Thymus (tissue), 11 donors: Measurements from ENCODE around the gene IL17REL. TPM values are rescaled to one million over a fixed set of nuclear protein-coding genes. Genes with fewer than 3 reads are reported as not detected.
A peak's percentile ranks its signal among the peaks of the same experiment; 100 is the strongest.

Experiments
- DNase-seq, 9 donors: peaks; one replicate each; pipeline ENCODE4 v3.0.0-alpha.2; 2013; ENCODE audit warnings: low spot score in 9 of 9, low read depth in 6 of 9, missing footprints in 1 of 9
- H3K27ac ChIP-seq, 2 donors: one replicate each; pipeline ENCODE4 v1.5.1; 2013; ENCODE audit warnings: control low read depth in 1 of 2, low read depth in 1 of 2, low read length in 1 of 2, mild to moderate bottlenecking in 1 of 2, moderate library complexity in 1 of 2
- H3K27me3 ChIP-seq, 2 donors: one replicate each; pipeline ENCODE4 v1.5.1; 2013; ENCODE audit warnings: low read length in 1 of 2; ENCODE audit not compliant: control insufficient read depth in 2 of 2, insufficient read depth in 1 of 2
- H3K36me3 ChIP-seq, 2 donors: one replicate each; pipeline ENCODE4 v1.5.1; 2013; ENCODE audit warnings: low read length in 1 of 2, mild to moderate bottlenecking in 1 of 2, moderate library complexity in 1 of 2; ENCODE audit not compliant: control insufficient read depth in 2 of 2, insufficient read depth in 2 of 2
- H3K4me1 ChIP-seq, 2 donors: one replicate each; pipeline ENCODE4 v1.5.1; 2013; ENCODE audit warnings: low read length in 2 of 2; ENCODE audit not compliant: control insufficient read depth in 2 of 2, insufficient read depth in 2 of 2
- H3K4me3 ChIP-seq, 2 donors: one replicate each; pipeline ENCODE4 v1.5.1; 2013; ENCODE audit warnings: low read length in 2 of 2, control low read depth in 1 of 2, mild to moderate bottlenecking in 1 of 2
- H3K9me3 ChIP-seq, 2 donors: one replicate each; pipeline ENCODE4 v1.5.1; 2013; ENCODE audit warnings: low read length in 1 of 2, mild to moderate bottlenecking in 1 of 2; ENCODE audit not compliant: control insufficient read depth in 2 of 2, insufficient read depth in 1 of 2
- WGBS: extraction: QIAGEN DNeasy Blood & Tissue Kit; methylation state at CpG from one replicate; pipeline ENCODE4 v1.1.7; 2013; 5-methylcytosine and 5-hydroxymethylcytosine counted together
- polyA plus RNA-seq: library from polyadenylated mRNA; stranded (reverse); fragments of 200-250 nt; gene quantifications from one replicate; pipeline ENCODE4 v1.2.3, GENCODE V29; 2013
- total RNA-seq: library from RNA; stranded (reverse); fragments of 120-200 nt; gene quantifications from one replicate; pipeline ENCODE4 v1.2.4, GENCODE V29; 2013
- donor health status: healthy.

The IL17REL gene
- total and polyA plus RNA-seq, 2 donors, result 2.4 to 5.9 TPM

DNA sequence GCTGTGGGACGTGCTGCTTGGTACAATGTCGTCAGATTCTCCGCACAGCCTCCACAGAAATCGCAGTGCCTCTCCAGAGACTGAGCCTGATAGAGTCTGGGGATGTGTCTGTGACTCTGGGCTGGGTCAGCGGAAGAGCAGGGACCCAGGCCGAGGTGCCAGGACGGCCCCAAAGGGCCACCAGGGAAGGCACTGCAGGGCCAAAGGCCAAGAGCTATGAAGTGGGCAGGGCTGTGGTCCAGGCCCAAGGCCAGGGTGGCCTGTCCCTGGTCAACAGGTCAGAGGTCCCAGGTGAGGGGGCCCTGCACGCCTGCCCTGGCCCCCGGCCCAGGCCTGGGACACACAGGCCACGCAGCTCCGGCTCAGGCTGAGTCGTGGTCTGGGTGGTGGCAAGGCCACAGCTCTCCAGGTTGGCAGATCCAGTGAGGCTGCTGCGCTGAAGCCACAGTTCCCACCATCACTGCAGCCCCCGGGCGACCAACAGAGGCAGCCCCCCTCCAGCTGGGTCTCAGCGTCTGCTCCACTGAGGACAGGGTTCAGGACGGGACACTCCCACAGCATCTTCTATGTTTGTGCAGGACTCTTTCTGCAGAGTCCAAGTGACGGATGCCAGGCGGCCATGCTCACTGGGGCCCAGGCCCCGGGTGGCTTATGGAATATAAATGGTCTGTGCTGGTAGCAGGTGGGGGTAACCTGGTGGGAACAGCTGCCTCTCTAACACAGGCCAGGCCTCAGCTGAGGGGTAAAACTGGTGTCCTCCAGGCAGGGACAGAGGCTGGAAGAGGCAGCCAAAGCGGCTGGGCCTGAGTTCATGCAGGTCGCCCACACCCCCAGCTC, 56.8 kb downstream of the IL17REL start:
- Histone ChIP-seq H3K4me1 (peaks cover 3 to 18% of the 10 kb centered on the region in 2 donors), H3K9me3 (no peaks in the 10 kb centered on the region), H3K4me3 (no peak overlapping the region), H3K36me3 (no peaks in the 10 kb centered on the region), H3K27ac (no peak overlapping the region), H3K27me3 (no peaks in the 10 kb centered on the region)
- 97% methylated on average over 22 of the region's 22 CpGs for WGBS
- no peak for DNase-seq

DNA sequence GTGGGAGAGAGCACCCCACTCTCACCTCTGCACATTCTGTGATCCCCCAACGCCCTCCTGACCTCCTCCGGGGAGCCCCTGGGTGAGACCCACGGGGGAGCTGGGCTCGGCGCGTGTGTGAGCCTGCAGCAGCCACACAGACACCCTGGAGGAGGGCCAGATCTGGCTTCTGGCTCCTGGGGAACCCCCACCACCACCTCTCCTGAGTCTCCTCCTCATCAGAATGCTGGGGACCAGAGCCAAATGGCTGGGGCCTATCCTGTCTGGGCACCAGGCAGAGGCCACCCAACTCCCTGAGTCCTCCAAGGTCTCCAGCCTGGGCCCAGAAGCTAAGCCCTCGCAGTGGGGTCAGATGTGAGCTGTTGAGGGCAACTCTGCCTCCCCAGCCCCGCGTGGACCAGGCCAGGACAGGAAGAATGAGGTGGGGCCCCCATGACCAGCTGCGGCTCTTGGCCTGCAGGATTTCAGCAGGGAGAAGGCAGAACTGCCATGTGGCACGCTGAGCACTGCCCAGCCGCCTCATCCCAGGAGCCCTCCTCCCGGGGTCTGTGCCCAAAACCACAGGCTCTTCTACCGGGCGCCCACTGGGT, 57.5 kb downstream of the IL17REL start:
- Histone ChIP-seq H3K4me3 (no peak overlapping the region), H3K9me3 (no peaks in the 10 kb centered on the region), H3K27me3 (no peaks in the 10 kb centered on the region), H3K36me3 (no peaks in the 10 kb centered on the region), H3K4me1 (peaks cover 3 to 19% of the 10 kb centered on the region in 2 donors), H3K27ac (no peak overlapping the region)
- no peak for DNase-seq
- 91% methylated on average over 15 of the region's 15 CpGs for WGBS

DNA sequence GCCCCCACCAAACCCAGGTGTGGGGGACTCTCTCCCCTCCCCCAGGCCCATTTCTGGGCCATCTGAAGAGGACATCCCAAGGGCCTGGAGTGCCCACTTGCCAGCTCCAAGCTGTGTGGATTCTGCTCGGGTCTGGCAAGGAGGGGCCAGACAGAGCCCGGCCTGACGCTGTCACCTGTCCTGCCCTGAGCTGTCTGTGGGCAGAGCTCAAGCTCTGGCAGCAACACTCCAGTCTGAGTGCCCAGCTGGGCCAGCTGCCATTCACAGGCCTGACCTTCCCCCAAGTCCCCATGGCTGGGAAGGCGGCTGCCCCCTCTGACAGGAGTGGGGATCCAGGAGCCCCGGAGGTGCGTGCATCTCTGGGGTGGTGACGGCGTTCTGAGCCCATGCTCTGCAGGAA, 58.2 kb downstream of the IL17REL start:
- no peak overlapping the region for H3K27ac ChIP-seq
- whole genome bisulfite sequencing, result 94% methylated on average over 8 of the region's 8 CpGs
- no peaks in the 10 kb centered on the region for H3K36me3 ChIP-seq
- peaks cover under 1 to 13% of the 10 kb centered on the region in 2 donors for H3K4me1 ChIP-seq
- no peaks in the 10 kb centered on the region for H3K9me3 ChIP-seq
- H3K4me3 ChIP-seq, result no peak overlapping the region
- no peaks in the 10 kb centered on the region for H3K27me3 ChIP-seq
- DNase-seq, result no peak

DNA sequence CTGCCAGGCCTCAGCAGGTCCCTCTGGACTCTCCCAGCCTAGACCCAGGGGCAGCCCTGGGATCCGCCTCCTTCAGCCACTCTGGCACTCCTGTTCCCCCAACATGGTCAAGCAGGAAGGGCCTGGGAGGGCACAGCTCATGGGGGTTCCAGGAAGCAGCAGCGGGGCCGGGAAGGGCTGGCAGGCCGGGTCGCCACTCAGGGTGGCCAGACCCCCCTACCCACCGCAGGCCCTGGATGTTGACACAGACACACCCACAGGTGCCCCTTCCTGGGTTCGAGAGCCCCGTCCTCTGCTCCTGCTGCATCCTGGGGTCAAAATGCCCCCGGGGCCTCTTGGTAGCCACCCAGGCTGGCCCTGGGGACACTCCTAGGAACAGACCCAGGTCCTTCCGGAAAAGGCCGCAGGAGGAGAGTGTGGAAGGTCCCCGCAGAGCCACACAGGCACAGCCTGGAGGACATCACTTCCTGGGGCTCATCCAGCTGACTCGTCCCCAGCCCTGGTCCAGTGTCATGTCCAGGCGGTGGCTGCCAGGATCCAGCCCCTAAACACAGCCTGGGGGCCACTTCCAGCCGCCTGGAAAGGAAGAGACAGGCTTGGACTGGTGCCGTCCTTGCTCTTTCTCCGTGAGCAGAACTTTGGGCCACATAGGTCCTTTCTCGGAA, 58.8 kb downstream of the IL17REL start:
- no peak for DNase-seq
- 95% methylated on average over 18 of the region's 18 CpGs for WGBS
- H3K4me1 ChIP-seq, result peaks cover 0 to 11% of the 10 kb centered on the region in 2 donors

DNA sequence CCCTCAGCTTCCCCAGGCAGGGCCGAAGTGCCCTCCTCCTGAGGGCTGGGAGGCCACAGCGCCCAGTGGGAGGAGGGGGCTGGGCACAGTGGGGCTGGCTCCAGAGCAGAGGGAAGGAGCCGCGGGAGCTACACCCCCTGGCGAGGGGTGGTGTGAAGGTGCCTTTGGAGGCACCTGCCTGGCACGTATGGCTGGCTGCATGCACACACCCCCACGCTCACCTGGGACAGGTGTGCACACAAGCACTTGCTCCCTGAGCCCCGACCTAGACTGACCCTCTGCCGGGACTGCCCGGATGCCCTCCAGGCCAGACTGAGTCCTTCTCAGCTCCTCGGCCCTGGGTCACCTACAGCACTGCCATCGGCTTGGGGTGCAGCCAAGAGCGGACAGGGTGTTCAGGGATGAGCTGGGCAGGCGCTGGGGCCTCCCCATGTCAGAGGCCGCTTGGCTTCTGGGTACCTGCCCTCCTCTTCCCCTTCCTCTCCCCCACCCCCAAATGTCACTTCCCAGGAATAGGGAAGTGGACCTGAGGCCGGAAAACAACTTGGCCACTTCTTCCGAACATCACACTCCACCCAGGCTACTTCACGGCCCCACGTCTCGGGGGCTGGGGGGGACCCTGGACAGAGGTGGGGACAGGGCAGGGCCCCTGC, 59.4 kb downstream of the IL17REL start:
- H3K27me3 ChIP-seq, result no peaks in the 10 kb centered on the region
- DNase-seq, result no peak
- no peaks in the 10 kb centered on the region for H3K36me3 ChIP-seq
- H3K4me1 ChIP-seq, result peaks cover 0 to 11% of the 10 kb centered on the region in 2 donors
- H3K4me3 ChIP-seq, result no peak overlapping the region
- WGBS, result 90% methylated on average over 20 of the region's 20 CpGs
- no peak overlapping the region for H3K27ac ChIP-seq
- no peaks in the 10 kb centered on the region for H3K9me3 ChIP-seq

More for the DNA sequence above, 58.8 kb downstream of the IL17REL start:
- Histone ChIP-seq H3K36me3 (no peaks in the 10 kb centered on the region), H3K27me3 (no peaks in the 10 kb centered on the region), H3K9me3 (no peaks in the 10 kb centered on the region), H3K27ac (no peak overlapping the region), H3K4me3 (no peak overlapping the region)

DNA sequence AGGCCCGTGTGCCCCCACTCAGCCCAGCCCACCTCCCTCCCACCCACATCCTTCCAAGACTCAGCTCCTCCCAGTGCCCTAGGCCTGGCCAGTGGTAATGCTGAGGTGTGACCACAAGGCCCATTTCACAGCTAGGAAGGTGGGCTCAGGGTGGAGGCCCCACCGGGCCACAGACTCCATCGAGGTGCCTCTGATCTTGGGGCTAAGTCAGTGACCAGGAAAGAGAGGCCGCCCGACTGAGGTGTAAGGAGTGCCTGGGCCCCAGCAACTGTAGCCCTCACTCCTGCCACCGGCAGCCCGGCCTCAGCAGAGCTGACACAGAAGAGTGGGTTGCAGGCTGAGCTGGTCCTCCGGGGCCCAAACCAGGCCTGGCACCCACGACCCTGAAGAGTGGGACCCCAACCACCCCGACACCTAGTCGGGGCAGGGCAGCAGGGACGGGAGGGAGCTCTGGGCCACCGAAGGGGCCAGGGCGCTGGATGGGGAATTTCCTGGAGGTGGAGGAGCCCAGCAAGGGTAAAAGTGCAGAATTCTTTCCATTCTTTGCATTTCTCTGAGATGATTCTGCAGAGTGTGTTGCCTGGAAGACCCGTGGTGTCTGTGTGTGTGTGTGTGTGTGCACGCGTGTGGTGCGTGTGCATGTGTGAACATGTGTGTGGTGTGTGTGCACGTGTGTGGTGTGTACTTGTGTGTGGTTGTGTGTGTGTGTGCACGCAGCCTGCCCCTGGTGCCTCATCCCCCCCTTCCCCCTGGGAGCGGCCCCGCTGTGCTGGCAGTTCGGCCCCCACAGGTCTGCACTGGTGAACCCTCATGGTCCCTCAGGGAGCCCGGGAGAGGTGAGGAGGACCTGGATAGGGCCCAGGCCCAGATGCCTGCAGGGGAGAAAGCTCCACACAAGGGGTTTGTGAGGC, 60.3 kb downstream of the IL17REL start:
- Histone ChIP-seq H3K9me3 (no peaks in the 10 kb centered on the region), H3K4me1 (peaks cover 0 to 11% of the 10 kb centered on the region in 2 donors), H3K36me3 (no peaks in the 10 kb centered on the region), H3K27ac (peak overlapping the region; percentile 32 to 66), H3K4me3 (no peak overlapping the region), H3K27me3 (no peaks in the 10 kb centered on the region)
- 94% methylated on average over 24 of the region's 24 CpGs for WGBS
- no peak for DNase-seq

DNA sequence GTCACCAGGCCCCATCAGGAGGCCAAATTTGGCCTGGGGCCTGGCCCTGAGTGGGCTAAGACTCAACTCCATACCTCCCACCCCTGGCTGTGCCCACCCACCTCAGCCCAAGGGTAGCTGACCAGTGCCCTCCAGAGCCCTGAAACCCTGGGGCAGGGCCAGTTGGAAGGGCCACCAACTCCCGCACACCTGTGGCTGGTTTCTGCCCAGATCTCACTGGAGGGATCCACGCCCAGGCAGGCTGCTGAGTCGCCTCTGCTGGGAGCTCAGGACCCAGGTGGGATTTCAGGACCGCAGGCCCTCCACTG, 60.9 kb downstream of the IL17REL start:
- no peaks in the 10 kb centered on the region for H3K36me3 ChIP-seq
- no peaks in the 10 kb centered on the region for H3K27me3 ChIP-seq
- 90% methylated on average over 4 of the region's 4 CpGs for WGBS
- DNase-seq, result no peak
- no peaks in the 10 kb centered on the region for H3K9me3 ChIP-seq
- no peak overlapping the region for H3K4me3 ChIP-seq
- peaks cover 0 to 11% of the 10 kb centered on the region in 2 donors for H3K4me1 ChIP-seq
- H3K27ac ChIP-seq, result peak overlapping the region in 1 of 2 donors; percentile 66

DNA sequence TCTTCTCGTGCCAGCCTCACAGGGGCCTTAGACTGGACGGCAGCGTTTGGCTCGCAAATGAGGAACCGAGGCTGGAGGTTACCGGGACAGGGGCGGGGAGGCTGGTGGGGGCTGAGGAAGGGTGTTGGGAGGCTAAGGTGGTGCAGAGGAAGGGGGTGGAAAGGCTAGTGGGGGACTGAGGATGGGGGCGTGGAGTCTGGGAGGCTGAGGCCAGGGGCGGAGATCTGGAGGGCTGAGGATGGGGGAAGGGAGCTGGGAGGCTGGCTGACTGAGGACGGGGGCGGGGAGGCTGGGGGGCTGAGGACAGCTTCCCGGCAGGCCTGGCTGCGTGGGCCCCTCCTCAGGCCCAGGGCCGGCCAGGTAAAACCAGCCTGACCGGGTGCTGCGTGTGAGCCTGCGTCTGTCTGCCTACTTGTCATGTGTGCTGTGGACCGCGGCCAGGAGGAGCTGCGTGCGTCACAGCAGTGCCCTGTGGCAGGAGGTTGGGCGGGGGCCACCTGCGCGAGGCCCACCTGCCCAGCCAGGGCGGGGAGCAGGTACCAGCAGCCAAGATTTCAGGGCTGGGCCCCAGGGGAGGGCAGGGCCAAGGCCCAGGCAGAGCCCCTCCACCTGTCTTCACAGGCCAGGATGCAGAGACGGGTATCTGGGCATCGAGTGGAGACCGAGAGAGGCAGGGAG, 61.4 kb downstream of the IL17REL start:
- peak overlapping the region in 1 of 2 donors; percentile 74 for H3K27ac ChIP-seq
- H3K4me3 ChIP-seq, result no peak overlapping the region
- no peaks in the 10 kb centered on the region for H3K36me3 ChIP-seq
- 95% methylated on average over 28 of the region's 28 CpGs for WGBS
- no peak for DNase-seq
- H3K4me1 ChIP-seq, result peaks cover 0 to 11% of the 10 kb centered on the region in 2 donors
- H3K27me3 ChIP-seq, result no peaks in the 10 kb centered on the region
- no peaks in the 10 kb centered on the region for H3K9me3 ChIP-seq
